GM10248 (cell line): ENCODE measurements around the gene PIEZO2.

Experiments used
- CTCF ChIA-PET: fragments of 300-600 bp; sonication (Branson Sonifier 250); formaldehyde crosslinking; extraction: SDS; loops from one replicate; lab custom pipeline; 2021; ENCODE audit warnings: antibody characterized with exemption; lab: Yijun Ruan, JAX
- POLR2A ChIA-PET: fragments of 350-650 bp; sonication (Branson Sonifier 250); formaldehyde crosslinking; extraction: SDS; loops from one replicate; lab custom pipeline; 2020; ENCODE audit warnings: antibody characterized with exemption; lab: Yijun Ruan, JAX
- DNase-seq: peaks from one replicate; pipeline ENCODE4 v3.0.0; 2012; ENCODE audit errors: extremely low spot score
- TF ChIP-seq, protein P1 (sequence below): IDR thresholded peaks from 2 replicates; pipeline ENCODE4 v1.5.1; 2012; ENCODE audit warnings: mild to moderate bottlenecking, low read depth; ENCODE audit errors: extremely low read depth, missing control alignments, control extremely low read depth

Gene PIEZO2

DNA sequence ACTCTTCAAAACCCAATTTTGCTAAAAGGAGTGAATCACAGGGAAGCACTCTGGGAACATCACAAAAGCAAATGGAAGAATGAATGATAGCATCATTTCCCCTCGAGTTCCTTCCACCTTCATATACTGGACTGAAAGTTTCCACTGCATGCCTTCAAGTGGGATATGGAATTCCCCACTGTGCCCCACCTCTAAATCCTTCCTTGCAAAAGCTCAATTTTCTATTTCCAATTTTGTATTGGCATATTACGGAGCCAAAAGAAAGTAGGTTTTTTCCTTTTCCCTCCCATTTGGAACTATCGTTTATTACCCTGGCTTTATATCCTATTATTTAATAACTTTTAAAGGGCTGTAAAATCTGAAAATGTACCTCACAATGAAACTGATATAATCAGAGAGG is 149.3 kb downstream of the PIEZO2 start:
- DNase-seq: no peak
- CTCF ChIA-PET: no interaction called here
- TF ChIP-seq, protein P1, sequence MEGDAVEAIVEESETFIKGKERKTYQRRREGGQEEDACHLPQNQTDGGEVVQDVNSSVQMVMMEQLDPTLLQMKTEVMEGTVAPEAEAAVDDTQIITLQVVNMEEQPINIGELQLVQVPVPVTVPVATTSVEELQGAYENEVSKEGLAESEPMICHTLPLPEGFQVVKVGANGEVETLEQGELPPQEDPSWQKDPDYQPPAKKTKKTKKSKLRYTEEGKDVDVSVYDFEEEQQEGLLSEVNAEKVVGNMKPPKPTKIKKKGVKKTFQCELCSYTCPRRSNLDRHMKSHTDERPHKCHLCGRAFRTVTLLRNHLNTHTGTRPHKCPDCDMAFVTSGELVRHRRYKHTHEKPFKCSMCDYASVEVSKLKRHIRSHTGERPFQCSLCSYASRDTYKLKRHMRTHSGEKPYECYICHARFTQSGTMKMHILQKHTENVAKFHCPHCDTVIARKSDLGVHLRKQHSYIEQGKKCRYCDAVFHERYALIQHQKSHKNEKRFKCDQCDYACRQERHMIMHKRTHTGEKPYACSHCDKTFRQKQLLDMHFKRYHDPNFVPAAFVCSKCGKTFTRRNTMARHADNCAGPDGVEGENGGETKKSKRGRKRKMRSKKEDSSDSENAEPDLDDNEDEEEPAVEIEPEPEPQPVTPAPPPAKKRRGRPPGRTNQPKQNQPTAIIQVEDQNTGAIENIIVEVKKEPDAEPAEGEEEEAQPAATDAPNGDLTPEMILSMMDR: no peak
- POLR2A ChIA-PET: no interaction called here

DNA sequence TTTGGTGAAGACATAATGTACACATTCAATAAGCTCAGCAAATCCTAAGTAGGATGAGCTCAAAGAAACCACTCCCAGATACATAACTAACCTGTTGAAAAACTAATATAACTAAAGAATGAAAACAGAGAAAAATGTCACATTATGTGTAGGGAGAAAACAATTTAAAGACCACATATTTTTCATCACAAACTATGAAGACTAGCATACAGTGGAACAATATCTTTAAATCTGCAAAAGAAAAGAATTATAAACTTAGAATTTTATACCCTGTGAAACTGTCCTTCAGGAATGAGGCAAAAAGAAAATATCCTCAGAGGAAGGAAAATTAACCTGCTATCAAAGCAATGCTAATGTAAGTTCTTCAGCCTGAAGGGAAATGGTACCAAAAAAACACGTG is 151.5 kb downstream of the PIEZO2 start:
- DNase-seq: no peak
- ChIA-PET CTCF (no interaction called here), POLR2A (no interaction called here)
- TF ChIP-seq, protein P1: no peak

DNA sequence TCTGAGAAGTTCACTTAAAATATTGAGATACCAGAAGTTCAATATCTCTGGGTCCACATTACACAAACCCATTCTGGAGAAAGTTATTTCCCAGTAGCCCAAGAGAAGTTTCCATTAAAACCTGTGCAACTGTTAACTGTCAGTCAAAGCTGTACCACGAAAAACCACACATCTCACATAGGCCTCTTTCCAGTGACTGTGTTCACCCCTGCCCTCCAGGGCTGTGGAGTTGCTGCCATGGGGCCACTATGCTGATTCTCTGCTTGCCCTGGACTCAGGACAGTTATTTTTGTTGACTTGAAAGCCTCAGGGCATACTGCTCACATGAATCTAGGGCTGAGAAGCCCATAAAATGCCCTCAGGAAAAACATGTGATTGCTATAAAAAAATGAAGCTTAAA is 153.8 kb downstream of the PIEZO2 start:
- TF ChIP-seq, protein P1: no peak
- CTCF ChIA-PET: interaction anchor here (1.2 kb wide), 2 partner anchors 12 to 14 kb away, joined by 3 read pairs; no protein-coding TSS in a partner anchor

DNA sequence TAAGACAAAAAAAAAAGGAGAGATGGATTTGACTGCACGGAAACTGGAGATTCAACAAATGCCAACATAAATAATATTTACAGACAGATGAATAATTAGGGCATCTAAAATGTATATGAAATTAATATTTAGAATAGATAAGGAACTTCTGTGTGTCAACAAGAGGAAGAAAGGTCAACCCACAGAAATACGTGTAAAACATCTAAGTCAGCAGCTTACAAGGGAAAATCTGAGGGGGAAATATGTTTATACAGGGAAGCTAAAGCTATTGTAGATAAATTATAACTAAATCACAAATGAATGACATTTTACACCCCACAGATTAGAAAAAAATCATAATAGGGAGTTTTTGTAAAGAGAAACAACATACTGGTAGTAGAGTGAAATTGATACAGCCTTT is 159.9 kb downstream of the PIEZO2 start:
- ChIA-PET CTCF (interaction anchor here (1.0 to 1.5 kb wide), 2 partner anchors 11 to 19 kb away, joined by 3 to 5 read pairs; no protein-coding TSS in a partner anchor), POLR2A (no interaction called here)
- DNase-seq: no peak
- TF ChIP-seq, protein P1: no peak

More for the DNA sequence above, 153.8 kb downstream of the PIEZO2 start:
- POLR2A ChIA-PET: no interaction called here
- no peak for DNase-seq

DNA sequence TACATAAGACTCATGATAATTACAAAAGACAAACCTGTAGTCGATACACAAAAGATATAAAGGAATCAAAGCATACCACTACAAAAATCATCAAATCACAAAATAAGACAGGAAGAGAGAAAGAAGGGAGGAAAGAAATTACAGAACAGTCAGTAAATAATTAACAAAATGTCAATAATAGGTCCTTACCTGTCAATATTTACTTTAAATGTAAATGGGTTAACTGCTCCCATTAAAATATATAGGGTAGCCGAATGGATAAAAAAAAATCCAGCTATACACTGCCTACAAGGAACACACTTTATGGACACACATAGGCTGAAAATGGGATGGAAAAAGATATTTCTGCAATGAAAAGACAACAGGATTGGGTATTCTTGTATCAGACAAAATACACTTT is 163.7 kb downstream of the PIEZO2 start:
- ChIA-PET POLR2A (no interaction called here), CTCF (interaction anchor here (1.1 kb wide), 1 partner anchor 47 kb away, joined by 3 read pairs; no protein-coding TSS in a partner anchor)
- DNase-seq: no peak
- TF ChIP-seq, protein P1: no peak

DNA sequence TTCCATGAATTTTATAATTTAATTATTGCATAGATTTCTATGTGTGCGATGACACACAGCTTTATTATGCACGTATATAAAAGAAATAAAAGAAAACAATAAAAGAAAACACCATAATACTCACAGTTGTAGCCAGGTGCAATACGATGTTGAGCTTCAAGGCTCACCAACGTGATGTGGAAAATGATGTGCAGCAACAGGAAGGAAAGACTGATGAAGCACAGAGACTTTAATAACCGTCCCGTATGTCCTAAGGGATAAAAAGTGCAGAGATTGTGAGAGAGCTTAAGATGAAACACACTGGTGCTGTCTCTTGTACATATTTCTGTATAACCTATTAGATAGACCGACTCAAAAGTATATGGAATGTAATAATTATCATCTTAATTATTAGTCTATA is 170.0 kb downstream of the PIEZO2 start:
- ChIA-PET POLR2A (no interaction called here), CTCF (interaction anchor here (0.8 to 1.4 kb wide), 7 partner anchors 11 to 128 kb away, joined by 3 to 5 read pairs (median 4); no protein-coding TSS in a partner anchor)
- TF ChIP-seq, protein P1: no peak
- no peak for DNase-seq
